Skeletal muscle satellite cell (primary cell): ENCODE results near the gene CNTNAP1. TPM values are rescaled to one million over a fixed set of nuclear protein-coding genes. Genes with fewer than 3 reads are reported as not detected.

Experiments used
- H3K27me3 ChIP-seq: 2 replicates; pipeline ENCODE4 v1.7.0; 2013; ENCODE audit warnings: low read length; ENCODE audit not compliant: control insufficient read depth, insufficient read depth
- H3K36me3 ChIP-seq: 2 replicates; pipeline ENCODE4 v1.7.0; 2013; ENCODE audit warnings: mild to moderate bottlenecking, control low read depth, low read length; ENCODE audit not compliant: insufficient read depth
- H3K4me1 ChIP-seq: 2 replicates; pipeline ENCODE4 v1.7.0; 2013; ENCODE audit warnings: low read length; ENCODE audit not compliant: control insufficient read depth, insufficient read depth
- H3K4me2 ChIP-seq: 2 replicates; pipeline ENCODE4 v1.7.0; 2013; ENCODE audit warnings: mild to moderate bottlenecking, low read length
- H3K4me3 ChIP-seq: 2 replicates; pipeline ENCODE4 v1.7.0; 2013; ENCODE audit warnings: low read length
- H3K9ac ChIP-seq: 2 replicates; pipeline ENCODE4 v1.7.0; 2013; ENCODE audit warnings: mild to moderate bottlenecking, low read depth, low read length, moderate library complexity
- H3K9me3 ChIP-seq: replicated peaks from 2 replicates; pipeline ENCODE4 v1.7.0; 2013; ENCODE audit warnings: mild to moderate bottlenecking, control low read depth, low read length
- small RNA-seq: library from RNA; depleted of rRNA; stranded (forward); fragments of <200 nt; gene quantifications from one replicate; pipeline ENCODE3, GENCODE V24; 2012

Gene CNTNAP1

DNA sequence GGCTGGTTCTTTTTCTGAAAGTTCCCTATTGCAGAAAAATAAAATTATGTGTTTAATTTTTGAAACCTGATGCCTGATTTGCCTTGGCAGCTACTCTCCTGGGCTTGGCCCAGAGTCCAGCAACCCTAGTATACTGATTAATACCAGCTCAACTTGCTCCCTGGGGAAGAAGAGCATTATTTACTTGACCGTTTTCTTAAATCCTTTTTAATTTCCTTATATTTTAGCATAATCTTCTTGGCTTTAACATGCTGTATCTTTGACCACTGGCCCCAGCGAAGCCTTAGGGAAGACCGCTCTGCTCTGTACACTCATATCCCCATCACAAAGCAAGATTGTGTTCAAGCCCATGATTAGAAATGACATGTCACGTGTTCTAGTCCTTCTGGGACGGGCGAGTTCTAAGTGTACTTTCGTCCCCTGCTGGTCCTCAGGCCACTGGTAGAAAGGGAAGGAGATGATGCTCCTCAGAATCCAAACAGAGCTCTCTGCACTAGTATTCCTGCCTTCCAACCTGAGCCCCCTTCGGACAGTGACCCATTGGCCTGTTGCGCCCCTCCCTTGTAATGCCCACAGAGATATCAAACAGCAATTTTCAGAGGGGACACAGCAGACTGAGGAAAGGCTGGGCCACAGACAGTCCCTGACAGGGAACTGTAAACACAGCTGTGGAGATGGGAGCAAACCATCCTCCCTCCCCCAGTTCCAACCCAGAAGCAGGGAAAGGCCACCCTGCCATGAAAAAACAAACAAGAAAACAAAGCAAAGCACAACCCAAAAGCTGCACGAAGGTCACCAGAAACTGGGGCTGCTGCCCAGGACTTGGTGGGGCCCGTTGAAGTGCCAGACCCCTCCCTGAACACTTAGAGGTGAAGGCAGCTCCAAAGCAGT, 66.8 kb downstream of the CNTNAP1 start:
- Histone ChIP-seq H3K4me1 (peaks cover 5% of the 10 kb centered on the region), H3K9me3 (no peaks in the 10 kb centered on the region)

More for the DNA sequence above, 66.8 kb downstream of the CNTNAP1 start:
- Histone ChIP-seq H3K36me3 (no peaks in the 10 kb centered on the region), H3K4me3 (no peak overlapping the region), H3K4me2 (no peak overlapping the region), H3K9ac (no peak overlapping the region), H3K27me3 (peaks cover 50% of the 10 kb centered on the region)

Small RNA genes lying within 50 kb of the gene (small RNA-seq; reads per million reads assigned to genes)
- not detected for gene MIR6780A
